Stimulated activated CD8-positive, alpha-beta memory T cell treated with anti-CD3 and anti-CD28 coated beads, Interleukin-7, amount 100 ng/mL, for 24 hours (primary cell): ENCODE data around the gene MFF.
"Not testable (repeated sequence)": the region's sequence is repeated elsewhere in the genome, so short reads cannot be mapped to it uniquely, and the experiment has no call there.

Experiments used
- DNase-seq: peaks from one replicate; pipeline ENCODE4 v3.0.0-alpha.2; 2020; ENCODE audit warnings: low read depth

Gene MFF

GRCh38 chr2:227337442-227337841 is 12.4 kb downstream of the MFF start:
- no peak for DNase-seq

GRCh38 chr2:227339098-227339599 is 14.1 kb downstream of the MFF start:
- no peak for DNase-seq

GRCh38 chr2:227340106-227340505 is 15.1 kb downstream of the MFF start:
- DNase-seq: no peak

GRCh38 chr2:227341553-227341952 is 16.5 kb downstream of the MFF start:
- no peak for DNase-seq

GRCh38 chr2:227344231-227344630 is 19.2 kb downstream of the MFF start:
- DNase-seq: no peak

- no peak for DNase-seq
These were observed 22.1 kb downstream of the MFF start for GRCh38 chr2:227347117-227347516.

- no peak for DNase-seq
These were observed 23.3 kb downstream of the MFF start for GRCh38 chr2:227348324-227348723.

- DNase-seq: no peak
These were observed 25.1 kb downstream of the MFF start for GRCh38 chr2:227349989-227350612.

GRCh38 chr2:227351639-227352038 is 26.6 kb downstream of the MFF start:
- no peak for DNase-seq

- DNase-seq: no peak
These were observed 35.3 kb downstream of the MFF start for GRCh38 chr2:227360351-227360750.

- no peak for DNase-seq
These were observed 38.7 kb downstream of the MFF start for GRCh38 chr2:227363756-227364155.

GRCh38 chr2:227364585-227365263 is 39.7 kb downstream of the MFF start:
- DNase-seq: not testable (repeated sequence)

GRCh38 chr2:227365833-227366232 is 40.8 kb downstream of the MFF start:
- no peak for DNase-seq

- DNase-seq: no peak
These were observed 41.8 kb downstream of the MFF start for GRCh38 chr2:227366769-227367426.

- no peak for DNase-seq
These were observed 42.4 kb downstream of the MFF start for GRCh38 chr2:227367427-227367795.

- DNase-seq: no peak
These were observed 43.5 kb downstream of the MFF start for GRCh38 chr2:227368574-227368973.

- no peak for DNase-seq
These were observed 45.0 kb downstream of the MFF start for GRCh38 chr2:227370092-227370491.

- no peak for DNase-seq
These were observed 45.8 kb downstream of the MFF start for GRCh38 chr2:227370791-227371312.

GRCh38 chr2:227373389-227373788 is 48.3 kb downstream of the MFF start:
- no peak for DNase-seq

GRCh38 chr2:227374158-227374557 is 49.1 kb downstream of the MFF start:
- DNase-seq: no peak

GRCh38 chr2:227376656-227377396 is 51.8 kb downstream of the MFF start:
- DNase-seq: no peak
